H1 (cell line): Measurements from ENCODE around the gene PREX1. TPM values are rescaled to one million over a fixed set of nuclear protein-coding genes. Genes with fewer than 3 reads are reported as not detected.

Experiments
- CTCF ChIA-PET: fragments of 300-600 bp; sonication (Branson Sonifier 250); formaldehyde crosslinking; loops from one replicate; lab custom pipeline; 2021; ENCODE audit not compliant: partially characterized antibody; lab: Charles Lee
- POLR2A ChIA-PET: fragments of 300-600 bp; sonication (Branson Sonifier 250); formaldehyde crosslinking; loops from one replicate; lab custom pipeline; 2021; ENCODE audit warnings: inconsistent platforms; ENCODE audit not compliant: partially characterized antibody; lab: Charles Lee
- DNase-seq, 2 experiments: peaks; one replicate each; pipeline versions ENCODE4 v3.0.0 to v3.0.0-alpha.2; 2010 to 2022; ENCODE audit warnings: low spot score in 2 of 2, low read depth in 1 of 2, mixed read lengths in 1 of 2
- FAIRE-seq: peaks from 2 replicates; lab custom pipeline; 2011; peaks lifted over from hg19 to GRCh38; lab: Jason Lieb, UNC
- H2AFZ ChIP-seq: 2 replicates; pipeline ENCODE4 v1.8.1; 2012; ENCODE audit warnings: low read length, inconsistent platforms
- H2AK5ac ChIP-seq: 2 replicates; pipeline ENCODE4 v1.6.1; 2013; ENCODE audit warnings: low read depth, low read length
- H2BK120ac ChIP-seq: replicated peaks from 2 replicates; pipeline ENCODE3; 2013; ENCODE audit warnings: low read depth, low read length, inconsistent platforms
- H2BK12ac ChIP-seq: 2 replicates; pipeline ENCODE4 v1.6.1; 2013; ENCODE audit warnings: low read depth, low read length
- H2BK15ac ChIP-seq: 2 replicates; pipeline ENCODE4 v1.6.1; 2013; ENCODE audit warnings: low read length
- H2BK20ac ChIP-seq: 2 replicates; pipeline ENCODE4 v1.6.1; 2013; ENCODE audit warnings: low read length
- H2BK5ac ChIP-seq: 2 replicates; pipeline ENCODE4 v1.6.1; 2013; ENCODE audit warnings: low read depth, low read length
- H3K14ac ChIP-seq: 2 replicates; pipeline ENCODE4 v1.6.1; 2013; ENCODE audit warnings: inconsistent platforms; ENCODE audit not compliant: insufficient read length
- H3K18ac ChIP-seq: 2 replicates; pipeline ENCODE4 v1.6.1; 2013; ENCODE audit warnings: low read length; ENCODE audit errors: extremely low read depth
- H3K23ac ChIP-seq: 2 replicates; pipeline ENCODE4 v1.6.1; 2013; ENCODE audit warnings: inconsistent platforms; ENCODE audit not compliant: insufficient read length
- H3K23me2 ChIP-seq: 2 replicates; pipeline ENCODE4 v1.6.1; 2013; ENCODE audit warnings: low read depth, low read length
- H3K27ac ChIP-seq: 2 replicates; pipeline ENCODE4 v1.6.1; 2011; ENCODE audit warnings: low read depth, low read length, inconsistent platforms
- H3K27me3 ChIP-seq, 4 experiments: replicated peaks in 1 of 4; 1 replicate in 1 of 4; 2 replicates in 3 of 4; pipeline versions ENCODE4 v1.6.1 to v1.8.1; 2011 to 2013; ENCODE audit warnings: low read length in 3 of 4, mild to moderate bottlenecking in 3 of 4, inconsistent platforms in 2 of 4, mixed read lengths in 2 of 4, moderate library complexity in 1 of 4; ENCODE audit not compliant: control insufficient read depth in 3 of 4, insufficient read depth in 3 of 4; ENCODE audit errors: extremely low read depth in 1 of 4
- H3K36me3 ChIP-seq, 4 experiments: 2 replicates each; pipeline versions ENCODE4 v1.6.1 to v1.8.1; 2011 to 2013; ENCODE audit warnings: mild to moderate bottlenecking in 4 of 4, low read length in 3 of 4, moderate library complexity in 2 of 4, control low read depth in 1 of 4, inconsistent platforms in 1 of 4; ENCODE audit not compliant: insufficient read depth in 4 of 4, control insufficient read depth in 2 of 4
- H3K4ac ChIP-seq: replicated peaks from 2 replicates; pipeline ENCODE3; 2013; ENCODE audit warnings: low read length, low read depth, mixed read lengths, inconsistent platforms; ENCODE audit not compliant: insufficient read length
- H3K4me1 ChIP-seq, 4 experiments: replicated peaks in 1 of 4; 1 replicate in 1 of 4; 2 replicates in 3 of 4; pipeline versions ENCODE4 v1.6.1 to v1.8.1; 2011 to 2013; ENCODE audit warnings: low read length in 3 of 4, inconsistent platforms in 2 of 4, mixed read lengths in 1 of 4; ENCODE audit not compliant: insufficient read depth in 4 of 4, control insufficient read depth in 3 of 4
- H3K4me2 ChIP-seq, 2 experiments: 2 replicates each; pipeline versions ENCODE4 v1.6.1 to v1.8.1; 2011 to 2013; ENCODE audit warnings: low read depth in 2 of 2, low read length in 2 of 2, control low read depth in 1 of 2, inconsistent platforms in 1 of 2, mild to moderate bottlenecking in 1 of 2; ENCODE audit not compliant: insufficient read depth in 1 of 2
- H3K4me3 ChIP-seq, 4 experiments: fragments of 200-600, 300-600 bp in 1 of 4; sonication (generic), shearing (Covaris generic), sonication (Bioruptor Twin) in 1 of 4; 2 replicates each; pipeline versions ENCODE4 v1.5.1 to v1.8.1; 2011 to 2016; ENCODE audit warnings: low read length in 4 of 4, low read depth in 3 of 4, control low read depth in 2 of 4, inconsistent platforms in 2 of 4, mild to moderate bottlenecking in 2 of 4, mixed read lengths in 1 of 4, moderate library complexity in 1 of 4; ENCODE audit not compliant: insufficient read depth in 2 of 4; ENCODE audit errors: extremely low read depth in 1 of 4
- H3K56ac ChIP-seq: replicated peaks from 2 replicates; pipeline ENCODE3; 2013; ENCODE audit warnings: low read depth, mild to moderate bottlenecking, mixed read lengths, low read length, inconsistent platforms; ENCODE audit not compliant: insufficient read length
- H3K79me1 ChIP-seq: 2 replicates; pipeline ENCODE4 v1.6.1; 2013; ENCODE audit warnings: low read depth, low read length, control low read depth
- H3K79me2 ChIP-seq, 2 experiments: 2 replicates each; pipeline versions ENCODE4 v1.6.1 to v1.8.1; 2012 to 2013; ENCODE audit warnings: low read length in 2 of 2, mild to moderate bottlenecking in 2 of 2, inconsistent platforms in 1 of 2; ENCODE audit not compliant: insufficient read depth in 2 of 2, control insufficient read depth in 1 of 2
- H3K9ac ChIP-seq, 4 experiments: replicated peaks in 1 of 4; 1 replicate in 1 of 4; 2 replicates in 3 of 4; pipeline versions ENCODE4 v1.6.1 to v1.8.1; 2011 to 2013; ENCODE audit warnings: low read depth in 3 of 4, low read length in 3 of 4, control low read depth in 2 of 4, mild to moderate bottlenecking in 2 of 4, moderate library complexity in 2 of 4, inconsistent platforms in 1 of 4; ENCODE audit errors: extremely low read depth in 1 of 4
- H3K9me3 ChIP-seq, 2 experiments: 2 replicates each; pipeline versions ENCODE4 v1.6.1 to v1.8.1; 2012 to 2013; ENCODE audit warnings: mild to moderate bottlenecking in 2 of 2, moderate library complexity in 2 of 2, control low read depth in 1 of 2, inconsistent platforms in 1 of 2, low read depth in 1 of 2, low read length in 1 of 2, mixed read lengths in 1 of 2; ENCODE audit not compliant: insufficient read depth in 2 of 2
- H4K20me1 ChIP-seq, 2 experiments: replicated peaks in 1 of 2; 2 replicates each; pipeline versions ENCODE3 to v1.8.1; 2011 to 2013; ENCODE audit warnings: inconsistent platforms in 2 of 2, low read length in 2 of 2, mild to moderate bottlenecking in 1 of 2; ENCODE audit not compliant: insufficient read depth in 2 of 2, control insufficient read depth in 1 of 2
- H4K5ac ChIP-seq: 2 replicates; pipeline ENCODE4 v1.6.1; 2013; ENCODE audit warnings: low read length, low read depth, mixed read lengths, inconsistent platforms; ENCODE audit not compliant: insufficient read length
- H4K8ac ChIP-seq: 2 replicates; pipeline ENCODE4 v1.8.0; 2013; ENCODE audit warnings: mild to moderate bottlenecking, moderate library complexity, low read length, inconsistent platforms; ENCODE audit not compliant: insufficient read depth; ENCODE audit errors: extremely low read depth
- H4K91ac ChIP-seq: replicated peaks from 2 replicates; pipeline ENCODE3; 2013; ENCODE audit warnings: low read length, mixed read lengths, inconsistent platforms; ENCODE audit not compliant: insufficient read length
- CREB1 ChIP-seq: IDR thresholded peaks from 2 replicates; pipeline ENCODE4 v1.6.1; 2012; ENCODE audit warnings: inconsistent platforms
- E2F6 ChIP-seq: IDR thresholded peaks from 2 replicates; pipeline ENCODE4 v1.6.1; 2012; ENCODE audit warnings: inconsistent platforms
- EZH2 ChIP-seq: fragments of 200-600 bp; sonication (generic); IDR thresholded peaks from 2 replicates; pipeline ENCODE4 v1.7.1; 2012; ENCODE audit warnings: low read depth, mild to moderate bottlenecking, moderate library complexity, low read length, inconsistent platforms; ENCODE audit not compliant: severe bottlenecking
- SP1 ChIP-seq: IDR thresholded peaks from 2 replicates; pipeline ENCODE4 v1.6.1; 2011; ENCODE audit warnings: low read depth, low read length
- WGBS, 2 experiments: shearing (Covaris generic) in 1 of 2; methylation state at CpG; one replicate each; pipeline versions ENCODE4 v1.1.6 to v1.1.7; 2013 to 2015; ENCODE audit warnings: low lambda C conversion rate in 2 of 2, mixed read lengths in 2 of 2, inconsistent platforms in 1 of 2, low coverage in 1 of 2, missing lambda C conversion rate in 1 of 2; ENCODE audit not compliant: insufficient replicate concordance in 2 of 2, insufficient coverage in 1 of 2, insufficient read length in 1 of 2; ENCODE audit errors: extremely low coverage in 1 of 2, missing lambda C conversion rate in 1 of 2; 5-methylcytosine and 5-hydroxymethylcytosine counted together
- polyA plus RNA-seq, 7 experiments: library from polyadenylated mRNA; depleted of rRNA in 3 of 7; stranded (reverse) in 5 of 7; unstranded in 2 of 7; fragments of >200 nt in 5 of 7; fragments of 200-250 nt in 2 of 7; gene quantifications; 1 replicate in 5 of 7; 2 replicates in 1 of 7; 4 replicates in 1 of 7; pipeline versions ENCODE4 v1.2.1 to v1.2.3, GENCODE V29; 2011 to 2013; ENCODE audit warnings: missing spikeins in 2 of 7, mixed read lengths in 2 of 7
- total RNA-seq: library from RNA; stranded (reverse); fragmentation: NEBNext Ultra II Directional; extraction: Animal tissue kit (Norgen Biotek cat#: 25700); gene quantifications from 2 replicates; pipeline ENCODE4 v1.2.1, GENCODE V29; 2021

Gene PREX1
- total and polyA plus RNA-seq, 2 of the 8 experiments (the other 6 are each of a cell fraction or from before 2014, with no cell fraction given): 10.7 to 12.8 TPM

GRCh38 chr20:48603819-48604405 is 223.9 kb downstream of the PREX1 start:
- H4K91ac ChIP-seq: no peak overlapping the region
- POLR2A ChIA-PET: no interaction called here
- no peak overlapping the region for H3K27ac ChIP-seq
- H2BK20ac ChIP-seq: no peak overlapping the region
- H3K9me3 ChIP-seq: no peaks in the 10 kb centered on the region
- H2BK12ac ChIP-seq: no peak overlapping the region
- no peak overlapping the region for H3K4me2 ChIP-seq
- no peaks in the 10 kb centered on the region for H3K79me2 ChIP-seq
- H3K4me3 ChIP-seq: no peak overlapping the region
- 83% methylated on average over 11 of the region's 11 CpGs; no CpG with 5 or more reads in 1 of the 2 experiments for WGBS, 2 experiments
- H2AFZ ChIP-seq: no peak overlapping the region
- H3K18ac ChIP-seq: no peak overlapping the region; the same call in 1 of the 2 replicates
- no peak overlapping the region; the same call in 1 of the 2 replicates for H4K8ac ChIP-seq
- H3K14ac ChIP-seq: no peak overlapping the region
- no peaks in the 10 kb centered on the region for H3K79me1 ChIP-seq
- no peak for FAIRE-seq
- no peak overlapping the region for H3K9ac ChIP-seq
- H2BK15ac ChIP-seq: peak overlapping the region; percentile 31; the same call in 1 of the 2 replicates
- H3K56ac ChIP-seq: no peak overlapping the region
- H3K36me3 ChIP-seq: no peaks in the 10 kb centered on the region
- no peak overlapping the region for H2BK5ac ChIP-seq
- no peaks in the 10 kb centered on the region for H4K20me1 ChIP-seq
- CTCF ChIA-PET: no interaction called here
- no peak overlapping the region for H4K5ac ChIP-seq
- no peak overlapping the region for H2AK5ac ChIP-seq
- no peak for DNase-seq
- H3K27me3 ChIP-seq: no peaks in the 10 kb centered on the region; a peak in 1 of 7 replicates
- no peak for TF ChIP-seq SP1
- TF ChIP-seq EZH2: no peak
- TF ChIP-seq E2F6: no peak
- TF ChIP-seq CREB1: no peak
- no peak overlapping the region for H3K4ac ChIP-seq
- H3K23ac ChIP-seq: no peak overlapping the region
- no peak overlapping the region for H2BK120ac ChIP-seq
- H3K23me2 ChIP-seq: no peaks in the 10 kb centered on the region
- H3K4me1 ChIP-seq: peaks cover 2 to 7% (median 5%) of the 10 kb centered on the region in 4 experiments; a peak in 6 of 7 replicates
